Measurements from ENCODE around the gene PRB3. TPM values are rescaled to one million over a fixed set of nuclear protein-coding genes. Genes with fewer than 3 reads are reported as not detected.

Gene PRB3
- total RNA-seq, 1 donor from 2014 or later: not detected

- H3K27ac ChIP-seq (ENCODE audit: low read depth, low read length): no peak overlapping the region
- no peaks in the 10 kb centered on the region for H3K9me3 ChIP-seq (ENCODE audit: control insufficient read depth in 3 of 3, low read length in 3 of 3)
- no peaks in the 10 kb centered on the region for H3K27me3 ChIP-seq (ENCODE audit: control insufficient read depth in 3 of 3, insufficient read depth in 3 of 3, low read length in 3 of 3)
- no peak overlapping the region for H3K4me3 ChIP-seq (ENCODE audit: low read length in 3 of 3)
- no peaks in the 10 kb centered on the region for H3K4me1 ChIP-seq (ENCODE audit: control insufficient read depth in 3 of 3, insufficient read depth in 3 of 3, low read length in 3 of 3)
- H3K9ac ChIP-seq (ENCODE audit: low read depth in 1 of 3, low read length in 3 of 3): no peak overlapping the region
- no peaks in the 10 kb centered on the region for H3K36me3 ChIP-seq (ENCODE audit: control insufficient read depth in 3 of 3, insufficient read depth in 3 of 3, low read length in 3 of 3)
These were observed 41.1 kb downstream of the PRB3 start for GRCh38 chr12:11228296-11228879.

GRCh38 chr12:11227373-11227772 lies 42.1 kb downstream of the PRB3 start:
- Histone ChIP-seq H3K9me3 (ENCODE audit: control insufficient read depth in 3 of 3, low read length in 3 of 3) (no peaks in the 10 kb centered on the region), H3K9ac (ENCODE audit: low read depth in 1 of 3, low read length in 3 of 3) (no peak overlapping the region), H3K36me3 (ENCODE audit: control insufficient read depth in 3 of 3, insufficient read depth in 3 of 3, low read length in 3 of 3) (no peaks in the 10 kb centered on the region), H3K27me3 (ENCODE audit: control insufficient read depth in 3 of 3, insufficient read depth in 3 of 3, low read length in 3 of 3) (no peaks in the 10 kb centered on the region), H3K27ac (ENCODE audit: low read depth, low read length) (no peak overlapping the region), H3K4me1 (ENCODE audit: control insufficient read depth in 3 of 3, insufficient read depth in 3 of 3, low read length in 3 of 3) (no peaks in the 10 kb centered on the region), H3K4me3 (ENCODE audit: low read length in 3 of 3) (no peak overlapping the region)

Other genes with a start within 250 kb of the PRB3 start
- 9.9 TPM for gene TAS2R19, start 247.1 kb downstream of the PRB3 start, total RNA-seq
- 8.9 TPM for gene TAS2R31, start 238.3 kb downstream of the PRB3 start, total RNA-seq
- 3.1 TPM for gene TAS2R46, start 207.4 kb downstream of the PRB3 start, total RNA-seq
- 11.5 TPM for gene TAS2R43, start 177.4 kb downstream of the PRB3 start, total RNA-seq
- 12.5 TPM for gene TAS2R30, start 135.1 kb downstream of the PRB3 start, total RNA-seq
- 4.7 TPM for gene SMIM10L1, start 98.5 kb downstream of the PRB3 start, total RNA-seq
- gene TAS2R42, start 82.8 kb downstream of the PRB3 start, total RNA-seq: not detected
- gene PRB4, start 40.7 kb upstream of the PRB3 start, total RNA-seq: not detected
- gene PRB2, start 125.9 kb upstream of the PRB3 start, total RNA-seq: not detected